Activated T-cell treated with anti-CD3 and anti-CD28 coated beads, Interleukin-2, amount 50 U/mL, for 1 hour (primary cell): Measurements from ENCODE around the gene FANCL.
"Not testable (repeated sequence)": the region's sequence is repeated elsewhere in the genome, so short reads cannot be mapped to it uniquely, and the experiment has no call there.

Experiments used
- DNase-seq: peaks from one replicate; pipeline ENCODE4 v3.0.0-alpha.2; 2020

The FANCL gene

DNA sequence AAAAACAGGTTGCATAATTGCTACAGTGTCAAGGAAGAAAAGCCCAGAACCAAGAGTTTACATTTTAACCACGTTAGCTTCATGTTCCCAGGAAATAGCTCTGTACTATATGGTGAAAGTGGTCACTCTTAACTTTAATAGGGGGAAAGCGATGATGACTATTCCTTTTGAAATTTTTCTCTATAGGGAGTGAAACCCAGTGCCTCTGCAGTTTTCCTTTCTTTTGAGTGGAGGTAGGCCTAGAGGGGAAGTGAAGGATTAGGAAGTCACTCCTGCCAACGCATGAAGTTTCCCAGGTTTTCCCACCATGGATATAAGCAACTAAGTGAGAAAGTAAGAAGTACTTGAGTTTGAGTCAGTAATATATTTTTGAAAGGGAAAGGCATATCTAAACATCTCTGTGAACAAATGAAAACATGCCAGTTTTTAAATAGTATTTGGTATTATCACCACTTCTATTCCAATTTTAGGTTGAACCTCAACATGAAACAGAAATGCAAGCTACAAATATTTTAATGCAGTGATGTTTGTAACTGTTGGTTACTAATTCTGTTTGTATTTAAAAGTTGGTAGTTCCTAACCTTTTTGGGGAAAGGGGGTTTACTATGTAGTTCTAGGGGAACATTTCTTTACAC is 102.6 kb downstream of the FANCL start:
- DNase-seq, result no peak

DNA sequence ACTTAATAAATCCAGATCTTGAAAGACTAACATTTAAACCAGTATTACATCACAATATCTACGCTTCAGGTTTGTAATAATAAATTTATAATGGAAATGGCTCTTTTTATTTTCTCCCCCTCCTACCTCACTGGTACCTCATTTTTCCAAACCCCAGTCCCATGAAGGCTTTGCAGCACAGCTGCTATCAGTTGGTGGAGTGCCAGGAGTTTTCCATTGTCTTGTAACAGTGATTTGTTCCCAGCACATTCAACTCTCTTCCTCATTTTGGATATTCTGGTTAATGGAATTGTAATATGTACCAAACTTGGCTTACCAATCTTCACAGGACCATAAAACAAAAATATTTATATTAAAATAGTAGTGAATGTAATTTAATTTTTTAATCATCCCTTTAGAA is 103.3 kb downstream of the FANCL start:
- no peak for DNase-seq

DNA sequence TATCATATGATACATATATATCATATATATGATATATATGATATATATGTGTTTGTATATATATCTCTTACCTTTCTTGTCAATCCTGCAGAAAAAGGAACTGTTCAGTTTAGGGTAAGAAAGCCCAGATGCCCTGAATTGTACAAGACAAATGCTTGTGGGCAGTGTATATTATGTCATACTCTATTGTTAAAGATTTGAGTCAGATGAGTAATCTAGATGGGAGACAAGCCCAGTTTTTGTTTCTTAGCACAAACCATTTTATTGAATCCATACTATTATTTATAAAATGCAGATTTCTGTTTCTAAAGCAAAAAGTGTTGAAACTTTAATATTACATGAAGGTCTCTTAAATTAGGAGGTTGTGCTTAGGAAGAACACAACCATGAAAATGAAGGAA is 103.9 kb downstream of the FANCL start:
- no peak for DNase-seq

DNA sequence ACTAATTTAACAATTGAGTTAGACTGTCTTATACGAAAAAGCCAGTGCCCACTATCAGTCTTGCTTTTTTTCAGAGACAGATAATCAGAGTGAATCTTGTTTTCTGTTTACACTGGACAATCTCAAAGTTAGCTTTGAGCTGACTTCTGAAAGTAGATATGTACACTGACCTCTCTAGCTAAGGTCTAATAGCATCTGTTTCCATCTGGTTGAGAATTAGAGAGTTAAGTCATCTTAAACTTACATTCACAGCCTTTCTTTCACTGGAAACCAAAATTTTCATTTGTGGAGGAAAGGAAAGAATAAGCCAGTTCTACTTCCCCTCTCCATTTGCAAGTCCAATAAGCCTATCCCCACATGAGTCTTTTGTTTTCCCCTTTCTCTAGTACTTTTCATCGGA is 105.3 kb downstream of the FANCL start:
- DNase-seq, result no peak

DNA sequence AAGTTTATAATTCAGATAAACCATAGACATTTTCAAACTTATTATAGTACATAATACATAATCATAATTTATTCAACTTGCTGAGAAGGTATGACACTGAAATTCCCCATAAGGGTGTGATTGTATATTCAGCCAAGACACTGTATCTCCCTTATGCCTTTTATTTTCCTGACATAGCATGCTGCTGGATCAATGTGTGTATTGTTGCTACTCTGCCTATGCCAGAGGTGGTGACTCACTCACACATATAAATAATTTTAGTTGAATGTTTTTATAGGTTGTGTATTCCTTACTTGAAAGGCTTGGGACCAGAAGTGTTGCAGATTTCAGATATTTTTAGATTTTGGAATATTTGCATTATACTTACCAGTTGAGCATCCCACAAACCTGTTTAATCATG is 107.7 kb downstream of the FANCL start:
- DNase-seq, result no peak

DNA sequence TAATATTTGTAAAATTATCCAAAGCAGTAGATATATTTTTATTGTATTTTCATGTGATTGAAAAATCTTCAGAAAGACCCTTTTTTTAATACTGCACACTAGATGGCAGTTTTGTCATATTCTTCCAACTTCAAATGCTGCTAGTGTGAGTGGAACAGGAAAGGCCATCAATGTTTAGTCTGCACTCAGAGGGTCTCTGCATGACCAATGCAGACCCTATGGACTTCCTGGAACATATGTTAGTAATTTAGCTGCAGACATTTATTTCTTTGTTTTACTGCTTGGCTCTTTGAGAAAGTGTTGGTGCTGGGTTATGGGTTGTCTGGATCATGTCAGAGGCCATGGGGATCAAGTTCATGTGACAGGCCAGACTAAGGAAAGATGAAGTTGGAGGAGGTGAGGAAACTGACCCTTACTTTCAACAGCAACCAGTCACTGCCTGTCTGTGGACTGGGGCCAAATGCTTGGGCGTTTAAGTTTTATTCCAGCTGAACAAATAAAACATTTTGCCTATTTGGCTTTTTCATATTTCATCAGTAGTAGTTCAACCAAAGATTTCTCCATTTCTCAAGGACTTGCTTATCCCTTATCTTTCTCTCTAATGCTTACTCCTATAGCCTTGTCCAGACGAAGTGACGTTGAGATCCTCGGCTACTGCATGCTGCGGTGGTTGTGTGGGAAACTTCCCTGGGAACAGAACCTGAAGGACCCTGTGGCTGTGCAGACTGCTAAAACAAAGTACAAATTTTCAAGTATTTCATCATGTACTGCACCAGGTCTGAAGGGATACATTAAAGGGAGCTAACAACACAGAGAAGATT is 109.7 kb downstream of the FANCL start:
- no peak for DNase-seq

DNA sequence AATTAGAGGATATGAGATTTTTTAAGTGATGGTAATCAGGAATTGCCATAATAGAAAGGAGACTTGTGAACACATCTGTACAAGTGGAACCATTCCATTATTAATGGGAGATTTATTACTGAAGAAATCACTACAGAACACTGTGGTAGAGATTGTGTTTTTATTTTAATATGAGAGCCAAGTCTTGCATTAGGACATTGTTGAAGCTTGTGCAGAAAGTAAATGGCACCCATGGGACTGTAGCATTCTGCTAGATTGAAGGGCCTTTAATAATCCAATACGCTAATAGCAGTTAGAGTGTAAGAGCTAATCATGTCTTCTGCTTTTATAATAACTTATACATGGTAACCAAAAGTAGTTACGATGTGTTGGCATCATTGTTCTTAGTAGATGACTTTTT is 110.9 kb downstream of the FANCL start:
- DNase-seq, result no peak

DNA sequence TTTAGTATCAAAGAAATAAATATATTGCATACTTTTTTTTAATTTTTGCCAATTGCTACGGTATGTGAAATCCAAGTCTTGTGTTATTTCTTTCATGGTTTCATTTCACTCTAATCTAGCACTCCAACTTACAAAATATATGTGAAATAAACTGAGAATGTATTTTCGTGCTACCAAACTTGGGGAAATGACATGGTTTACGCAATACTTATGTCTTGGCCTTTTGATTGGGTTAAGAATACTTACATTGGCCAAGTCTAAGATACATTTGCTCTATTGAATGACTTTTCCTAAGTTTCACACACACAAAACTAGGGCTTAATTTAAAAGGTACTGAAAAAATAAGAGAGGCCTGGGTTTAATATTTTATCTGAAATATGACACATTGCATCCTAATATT is 114.0 kb downstream of the FANCL start:
- DNase-seq, result no peak

DNA sequence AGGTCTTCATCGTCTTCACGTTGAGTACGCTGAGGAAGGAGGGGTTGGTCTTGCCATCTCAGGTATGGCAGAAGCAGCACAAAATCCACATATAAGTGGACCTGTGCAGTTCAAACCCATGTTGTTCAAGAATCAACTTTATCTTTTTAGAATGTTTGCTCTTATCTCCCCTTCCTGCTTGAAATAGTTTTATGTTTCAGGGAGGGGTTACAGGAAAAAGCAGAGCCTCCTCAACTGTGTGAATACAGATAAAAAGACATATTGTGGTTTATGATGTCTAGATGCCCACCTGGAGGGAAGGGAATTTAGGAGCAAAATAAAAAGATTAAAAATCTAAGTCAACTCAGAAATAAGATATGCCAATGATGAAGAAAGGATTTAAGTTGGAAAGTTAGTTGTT is 118.6 kb downstream of the FANCL start:
- no peak for DNase-seq

DNA sequence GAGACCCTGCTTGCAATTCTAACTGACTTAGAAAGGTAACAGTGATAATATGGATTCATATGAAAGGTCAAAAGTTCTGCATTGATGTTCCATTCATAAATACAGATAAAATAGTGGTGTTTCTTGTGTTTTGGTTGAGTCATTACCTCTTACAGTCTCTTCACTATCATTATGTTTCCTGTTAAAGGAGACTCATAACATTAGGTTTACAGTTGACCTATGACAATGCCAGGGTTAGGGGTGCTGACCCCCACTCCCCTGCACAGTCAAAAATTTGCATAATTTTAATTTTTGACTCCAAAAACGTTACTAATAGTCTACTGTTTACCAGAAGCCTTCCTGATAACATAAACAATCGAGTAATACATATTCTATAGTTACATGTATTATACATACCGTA is 119.1 kb downstream of the FANCL start:
- DNase-seq, result no peak

DNA sequence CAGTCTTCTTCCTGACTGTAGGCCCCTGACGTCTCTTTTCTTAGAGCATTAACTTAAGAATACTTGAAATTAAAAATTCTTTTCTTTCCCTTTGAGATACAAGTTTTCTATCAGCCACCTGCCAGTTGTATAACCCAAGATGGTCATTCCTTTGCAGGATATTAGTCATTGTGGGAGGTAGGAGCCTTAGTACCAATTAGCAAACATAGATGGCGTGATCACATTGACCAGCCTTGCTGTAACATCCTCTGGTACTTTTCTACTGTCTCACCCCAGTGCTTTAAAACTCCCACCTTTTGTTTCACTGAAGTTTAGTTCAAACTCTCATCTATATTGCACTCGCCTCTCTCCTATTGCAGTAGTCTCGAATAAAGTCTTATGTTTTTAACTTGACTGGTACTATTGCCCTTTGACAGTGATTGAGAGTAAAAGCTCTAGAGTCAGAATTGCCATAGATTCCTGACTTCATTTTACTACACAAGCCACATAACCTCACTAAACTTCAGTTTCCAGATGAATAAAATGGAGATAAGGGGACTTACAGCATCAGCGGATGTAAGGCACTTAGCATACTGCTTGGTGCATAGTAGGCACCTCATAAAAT is 120.4 kb downstream of the FANCL start:
- DNase-seq, result no peak

DNA sequence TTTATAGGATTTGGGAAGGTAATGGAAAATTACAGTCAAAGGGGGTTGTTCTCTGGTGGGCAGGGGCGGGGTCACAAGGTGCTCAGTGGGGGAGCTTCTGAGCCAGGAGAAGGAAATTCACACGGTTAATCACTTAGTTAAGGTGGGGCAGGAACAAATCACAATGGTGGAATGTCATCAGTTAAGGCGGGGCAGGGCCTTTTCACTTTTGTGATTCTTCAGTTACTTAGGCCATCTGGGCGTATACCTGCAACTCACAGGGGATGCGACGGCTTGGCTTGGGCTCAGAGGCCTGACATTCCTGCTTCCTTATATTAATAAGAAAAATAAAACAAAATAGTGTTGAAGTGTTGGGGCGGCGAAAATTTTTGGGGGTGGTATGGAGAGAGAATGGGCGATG is 127.6 kb downstream of the FANCL start:
- DNase-seq, result not testable (repeated sequence)

DNA sequence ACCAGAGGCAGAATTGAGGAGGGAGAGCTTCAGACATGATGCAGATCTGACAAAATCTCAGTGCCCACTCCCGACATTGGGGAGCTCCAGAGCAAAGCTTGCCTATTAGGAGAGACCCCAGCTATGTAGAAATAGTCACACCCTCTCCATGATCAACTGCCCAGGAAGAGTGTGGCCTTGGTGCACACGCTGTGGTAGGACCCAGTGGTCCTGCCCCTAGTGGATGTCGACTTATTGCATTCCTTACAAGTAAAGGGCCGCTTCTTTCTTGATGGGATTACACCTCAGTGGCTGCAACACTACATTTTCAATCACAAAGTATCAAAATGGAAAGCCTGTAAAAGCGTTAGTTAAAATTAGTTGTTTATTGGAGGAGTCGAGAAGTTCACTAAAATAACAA is 130.4 kb downstream of the FANCL start:
- no peak for DNase-seq

DNA sequence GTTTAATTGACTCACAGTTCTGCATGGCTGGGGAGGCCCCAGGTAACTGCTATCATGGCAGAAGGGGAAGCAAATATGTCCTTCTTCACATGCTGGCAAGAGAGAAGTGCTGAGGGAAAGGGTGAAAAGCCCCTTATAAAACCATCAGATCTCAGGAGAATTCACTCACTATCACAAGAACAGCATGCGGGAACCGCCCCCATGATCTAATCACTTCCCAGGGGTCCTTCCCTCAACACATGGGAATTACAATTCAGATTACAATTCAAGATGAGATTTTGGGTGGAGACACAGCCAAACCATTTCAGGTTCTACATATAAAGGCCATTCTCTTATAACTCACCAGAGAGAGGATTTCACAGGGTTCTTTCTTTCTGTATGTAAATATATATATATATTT is 131.6 kb downstream of the FANCL start:
- DNase-seq, result no peak
